Measurements from ENCODE around the gene MALAT1. TPM values are rescaled to one million over a fixed set of nuclear protein-coding genes. Genes with fewer than 3 reads are reported as not detected.

Gene MALAT1
- total RNA-seq, 1 experiment from 2014 or later: 4,167 TPM

GRCh38 chr11:65551572-65552387 lies 52.9 kb downstream of the MALAT1 start:
- no peaks in the 10 kb centered on the region for H3K36me3 ChIP-seq (ENCODE audit: insufficient read depth, low read length)
- no peak overlapping the region for H3K4me3 ChIP-seq (ENCODE audit: low read length)
- no peak overlapping the region for H3K4me2 ChIP-seq (ENCODE audit: low read depth, low read length, poor library complexity, severe bottlenecking)
- no peak overlapping the region for H3K27ac ChIP-seq (ENCODE audit: low read length)
- H3K9ac ChIP-seq (ENCODE audit: low read length): no peak overlapping the region
- H3K9me3 ChIP-seq (ENCODE audit: low read length): no peaks in the 10 kb centered on the region
- H3K79me2 ChIP-seq (ENCODE audit: low read length): no peaks in the 10 kb centered on the region
- peaks cover 13% of the 10 kb centered on the region for H3K4me1 ChIP-seq (ENCODE audit: low read length)
- no peaks in the 10 kb centered on the region for H3K27me3 ChIP-seq (ENCODE audit: low read length)
- H4K20me1 ChIP-seq (ENCODE audit: insufficient read depth, low read depth, low read length): no peaks in the 10 kb centered on the region
- no peak overlapping the region for H2AFZ ChIP-seq (ENCODE audit: low read length)
- peak; percentile 81 for DNase-seq
- no peaks in the 10 kb centered on the region for H3K9me2 ChIP-seq (replicated peaks; ENCODE audit: insufficient read depth, low read length)

GRCh38 chr11:65552388-65552951 lies 53.6 kb downstream of the MALAT1 start:
- DNase-seq: no peak
- Histone ChIP-seq H3K4me3 (ENCODE audit: low read length) (no peak overlapping the region), H3K27ac (ENCODE audit: low read length) (no peak overlapping the region), H3K9me2 (replicated peaks; ENCODE audit: insufficient read depth, low read length) (no peaks in the 10 kb centered on the region), H3K4me2 (ENCODE audit: low read depth, low read length, poor library complexity, severe bottlenecking) (no peak overlapping the region), H2AFZ (ENCODE audit: low read length) (no peak overlapping the region), H3K9me3 (ENCODE audit: low read length) (no peaks in the 10 kb centered on the region), H3K27me3 (ENCODE audit: low read length) (no peaks in the 10 kb centered on the region), H3K79me2 (ENCODE audit: low read length) (no peaks in the 10 kb centered on the region), H3K4me1 (ENCODE audit: low read length) (peaks cover 11% of the 10 kb centered on the region; the same call in 1 of the 2 replicates), H4K20me1 (ENCODE audit: insufficient read depth, low read depth, low read length) (no peaks in the 10 kb centered on the region), H3K9ac (ENCODE audit: low read length) (no peak overlapping the region), H3K36me3 (ENCODE audit: insufficient read depth, low read length) (no peaks in the 10 kb centered on the region)

GRCh38 chr11:65553301-65554001 lies 54.6 kb downstream of the MALAT1 start:
- Histone ChIP-seq H2AFZ (ENCODE audit: low read length) (no peak overlapping the region), H3K9ac (ENCODE audit: low read length) (no peak overlapping the region), H4K20me1 (ENCODE audit: insufficient read depth, low read depth, low read length) (no peaks in the 10 kb centered on the region), H3K27ac (ENCODE audit: low read length) (no peak overlapping the region), H3K4me1 (ENCODE audit: low read length) (peaks cover 17% of the 10 kb centered on the region), H3K4me3 (ENCODE audit: low read length) (no peak overlapping the region), H3K79me2 (ENCODE audit: low read length) (no peaks in the 10 kb centered on the region), H3K4me2 (ENCODE audit: low read depth, low read length, poor library complexity, severe bottlenecking) (no peak overlapping the region), H3K9me2 (replicated peaks; ENCODE audit: insufficient read depth, low read length) (no peaks in the 10 kb centered on the region), H3K9me3 (ENCODE audit: low read length) (no peaks in the 10 kb centered on the region), H3K27me3 (ENCODE audit: low read length) (no peaks in the 10 kb centered on the region), H3K36me3 (ENCODE audit: insufficient read depth, low read length) (no peaks in the 10 kb centered on the region)
- peak; percentile 78 for DNase-seq

- Histone ChIP-seq H3K4me1 (ENCODE audit: low read length) (peaks cover 20% of the 10 kb centered on the region), H3K27ac (ENCODE audit: low read length) (no peak overlapping the region), H3K4me3 (ENCODE audit: low read length) (no peak overlapping the region)
Observed at GRCh38 chr11:65554057-65554818, 55.4 kb downstream of the MALAT1 start.

DNA sequence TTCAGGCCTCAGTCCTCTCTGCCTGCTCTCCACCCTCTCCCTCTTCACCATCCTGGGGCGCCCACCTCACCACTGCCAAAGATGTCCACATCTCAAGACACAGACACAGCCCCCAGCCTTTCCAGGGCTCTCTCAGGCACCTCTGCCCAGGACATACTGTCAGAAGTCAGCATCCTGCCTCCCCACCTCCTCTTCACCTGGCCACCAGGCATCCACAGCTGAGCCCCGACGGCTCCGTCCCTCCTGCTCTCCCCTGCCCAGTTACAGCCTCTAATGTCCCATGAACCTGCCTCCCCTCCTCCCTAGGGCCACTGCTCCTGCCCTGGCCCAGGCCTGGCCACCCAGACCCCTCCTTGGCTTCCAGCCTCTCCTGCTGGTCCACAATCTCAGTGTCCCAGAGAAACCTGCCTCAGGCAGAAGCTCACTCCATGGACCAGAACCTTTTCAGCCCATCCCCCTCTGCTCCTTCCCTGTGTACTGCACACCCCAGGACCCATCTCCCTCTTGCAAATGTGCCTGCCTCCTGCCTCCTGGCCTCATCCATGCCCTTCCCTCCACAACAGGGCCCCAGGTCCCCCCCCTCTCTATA lies 56.1 kb downstream of the MALAT1 start:
- peaks cover 20% of the 10 kb centered on the region for H3K4me1 ChIP-seq (ENCODE audit: low read length)
- DNase-seq: no peak
- H2AFZ ChIP-seq (ENCODE audit: low read length): no peak overlapping the region
- no peaks in the 10 kb centered on the region for H3K79me2 ChIP-seq (ENCODE audit: low read length)
- H3K27ac ChIP-seq (ENCODE audit: low read length): no peak overlapping the region
- H4K20me1 ChIP-seq (ENCODE audit: insufficient read depth, low read depth, low read length): no peaks in the 10 kb centered on the region
- no peaks in the 10 kb centered on the region for H3K9me3 ChIP-seq (ENCODE audit: low read length)
- H3K9ac ChIP-seq (ENCODE audit: low read length): no peak overlapping the region
- H3K9me2 ChIP-seq (replicated peaks; ENCODE audit: insufficient read depth, low read length): no peaks in the 10 kb centered on the region
- no peaks in the 10 kb centered on the region for H3K36me3 ChIP-seq (ENCODE audit: insufficient read depth, low read length)
- H3K4me2 ChIP-seq (ENCODE audit: low read depth, low read length, poor library complexity, severe bottlenecking): no peak overlapping the region
- no peak overlapping the region for H3K4me3 ChIP-seq (ENCODE audit: low read length)
- H3K27me3 ChIP-seq (ENCODE audit: low read length): no peaks in the 10 kb centered on the region

More at GRCh38 chr11:65554057-65554818, 55.4 kb downstream of the MALAT1 start:
- Histone ChIP-seq H3K9me3 (ENCODE audit: low read length) (no peaks in the 10 kb centered on the region), H4K20me1 (ENCODE audit: insufficient read depth, low read depth, low read length) (no peaks in the 10 kb centered on the region), H3K27me3 (ENCODE audit: low read length) (no peaks in the 10 kb centered on the region), H3K9me2 (replicated peaks; ENCODE audit: insufficient read depth, low read length) (no peaks in the 10 kb centered on the region), H3K79me2 (ENCODE audit: low read length) (no peaks in the 10 kb centered on the region), H3K4me2 (ENCODE audit: low read depth, low read length, poor library complexity, severe bottlenecking) (no peak overlapping the region), H2AFZ (ENCODE audit: low read length) (no peak overlapping the region), H3K9ac (ENCODE audit: low read length) (no peak overlapping the region), H3K36me3 (ENCODE audit: insufficient read depth, low read length) (no peaks in the 10 kb centered on the region)
- no peak for DNase-seq

GRCh38 chr11:65555693-65556231 lies 56.9 kb downstream of the MALAT1 start:
- Histone ChIP-seq H3K4me1 (ENCODE audit: low read length) (peaks cover 21% of the 10 kb centered on the region), H3K27ac (ENCODE audit: low read length) (no peak overlapping the region)

More at GRCh38 chr11:65555693-65556231, 56.9 kb downstream of the MALAT1 start:
- Histone ChIP-seq H3K27me3 (ENCODE audit: low read length) (no peaks in the 10 kb centered on the region), H2AFZ (ENCODE audit: low read length) (no peak overlapping the region), H3K4me3 (ENCODE audit: low read length) (no peak overlapping the region), H3K9me3 (ENCODE audit: low read length) (no peaks in the 10 kb centered on the region), H3K4me2 (ENCODE audit: low read depth, low read length, poor library complexity, severe bottlenecking) (no peak overlapping the region), H3K9ac (ENCODE audit: low read length) (no peak overlapping the region), H3K36me3 (ENCODE audit: insufficient read depth, low read length) (no peaks in the 10 kb centered on the region), H3K9me2 (replicated peaks; ENCODE audit: insufficient read depth, low read length) (no peaks in the 10 kb centered on the region), H3K79me2 (ENCODE audit: low read length) (no peaks in the 10 kb centered on the region), H4K20me1 (ENCODE audit: insufficient read depth, low read depth, low read length) (no peaks in the 10 kb centered on the region)
- no peak for DNase-seq

Measured in Karpas-422 (cell line).